HG03575 (cell line): ENCODE results near the gene PTPRCAP.
"Not testable (repeated sequence)": the region's sequence is repeated elsewhere in the genome, so short reads cannot be mapped to it uniquely, and the experiment has no call there.

ENCODE experiments used
- ATAC-seq: cut with Tn5 transposase; IDR thresholded peaks from one replicate; pipeline ENCODE4 v1.9.1; 2021; ENCODE audit not compliant: unreplicated experiment, insufficient number of reproducible peaks, low FRiP score; ENCODE audit errors: extremely low read depth

PTPRCAP gene

GRCh38 chr11:67437082-67437808 is at the start of gene PTPRCAP:
Gene PTPRCAP, minus strand, starts transcription at chr11:67437682. Its CDS starts 63 bp downstream, at chr11:67437619.
- no peak for ATAC-seq

GRCh38 chr11:67486481-67487195 is 49.2 kb upstream of the PTPRCAP start:
- ATAC-seq: no peak

- ATAC-seq: not testable (repeated sequence)
Observed at GRCh38 chr11:67485873-67486361, 48.4 kb upstream of the PTPRCAP start.

- no peak for ATAC-seq
Observed at GRCh38 chr11:67484847-67485311, 47.4 kb upstream of the PTPRCAP start.

- ATAC-seq: no peak
Observed at GRCh38 chr11:67483831-67484665, 46.6 kb upstream of the PTPRCAP start.

GRCh38 chr11:67482827-67483798 is 45.6 kb upstream of the PTPRCAP start, which contains the start of gene AIP:
Gene AIP, plus strand, starts transcription at chr11:67483026. Its CDS starts 133 bp downstream, at chr11:67483159.
- ATAC-seq: peak; percentile 38

GRCh38 chr11:67482275-67482826 is 44.9 kb upstream of the PTPRCAP start:
- no peak for ATAC-seq

- ATAC-seq: not testable (repeated sequence)
Observed at GRCh38 chr11:67477344-67478050, 40.0 kb upstream of the PTPRCAP start.

GRCh38 chr11:67476692-67477091 is 39.2 kb upstream of the PTPRCAP start:
- not testable (repeated sequence) for ATAC-seq

GRCh38 chr11:67472882-67473281 is 35.4 kb upstream of the PTPRCAP start:
- ATAC-seq: no peak

GRCh38 chr11:67470337-67471002 is 33.0 kb upstream of the PTPRCAP start:
- ATAC-seq: no peak

- no peak for ATAC-seq
Observed at GRCh38 chr11:67469508-67469811, 32.0 kb upstream of the PTPRCAP start.

- ATAC-seq: no peak
Observed at GRCh38 chr11:67468759-67469507, 31.5 kb upstream of the PTPRCAP start, which contains the start of gene TMEM134. Gene TMEM134, minus strand, starts transcription at chr11:67469251. Its CDS starts 59 bp downstream, at chr11:67469192.

- no peak for ATAC-seq
Observed at GRCh38 chr11:67468456-67468758, 30.9 kb upstream of the PTPRCAP start.

GRCh38 chr11:67468056-67468455 is 30.6 kb upstream of the PTPRCAP start:
- no peak for ATAC-seq
